Activated naive CD8-positive, alpha-beta T cell (primary cell): ENCODE results near the gene PRKAR2A.
"Not testable (repeated sequence)": the region's sequence is repeated elsewhere in the genome, so short reads cannot be mapped to it uniquely, and the experiment has no call there.

ENCODE experiments used
- H3K27ac Mint-ChIP-seq: one replicate; pipeline ENCODE4 v1.8.0; 2021; ENCODE audit warnings: mixed read lengths
- H3K27me3 Mint-ChIP-seq: one replicate; pipeline ENCODE4 v1.8.0; 2021; ENCODE audit warnings: mixed read lengths
- H3K36me3 Mint-ChIP-seq: one replicate; pipeline ENCODE4 v1.8.0; 2021; ENCODE audit warnings: mixed read lengths
- H3K4me1 Mint-ChIP-seq: one replicate; pipeline ENCODE4 v1.8.0; 2021; ENCODE audit warnings: low read depth, mixed read lengths
- H3K4me3 Mint-ChIP-seq: one replicate; pipeline ENCODE4 v1.8.0; 2021; ENCODE audit warnings: mild to moderate bottlenecking, mixed read lengths
- H3K9me3 Mint-ChIP-seq: one replicate; pipeline ENCODE4 v1.8.0; 2021; ENCODE audit warnings: low read depth, mixed read lengths

Gene PRKAR2A

DNA sequence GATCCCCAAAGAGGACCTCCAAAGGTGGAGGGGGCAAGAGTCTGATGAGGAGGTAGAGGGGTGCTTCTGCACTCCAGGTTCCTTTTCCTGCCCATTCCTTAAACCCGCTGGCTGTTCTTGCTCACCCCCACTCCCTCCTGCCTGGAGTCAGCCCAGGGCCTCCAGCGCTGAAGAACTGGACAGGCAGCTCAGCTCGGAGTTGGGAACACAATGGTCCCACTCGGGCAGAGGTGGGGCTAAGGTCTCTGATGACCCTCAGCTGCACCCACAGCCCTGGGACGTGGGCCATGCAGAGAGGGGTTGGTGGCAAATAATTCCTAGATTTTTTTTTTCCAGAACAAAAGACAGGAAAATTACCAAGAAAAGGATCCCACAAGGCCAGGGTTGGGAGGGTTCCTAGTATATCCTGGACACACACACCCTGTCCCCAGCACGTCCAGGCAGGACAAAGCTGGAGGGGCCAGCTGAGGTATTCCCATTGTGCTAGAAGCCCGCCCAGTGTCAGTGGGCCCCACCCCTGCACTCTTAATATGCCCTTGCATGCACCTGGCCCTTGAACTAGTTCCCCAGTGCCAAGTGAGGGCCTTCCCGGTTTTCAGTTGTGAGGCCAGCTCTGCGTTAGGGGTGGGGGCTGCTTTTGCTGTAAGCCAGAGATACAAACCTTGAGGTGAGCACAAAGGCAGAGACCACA lies 108.6 kb downstream of the PRKAR2A start:
- H3K9me3 Mint-ChIP-seq = no peaks in the 10 kb centered on the region
- H3K4me3 Mint-ChIP-seq = no peak overlapping the region
- no peaks in the 10 kb centered on the region for H3K4me1 Mint-ChIP-seq
- no peak overlapping the region for H3K27ac Mint-ChIP-seq
- no peaks in the 10 kb centered on the region for H3K36me3 Mint-ChIP-seq
- H3K27me3 Mint-ChIP-seq = no peaks in the 10 kb centered on the region

DNA sequence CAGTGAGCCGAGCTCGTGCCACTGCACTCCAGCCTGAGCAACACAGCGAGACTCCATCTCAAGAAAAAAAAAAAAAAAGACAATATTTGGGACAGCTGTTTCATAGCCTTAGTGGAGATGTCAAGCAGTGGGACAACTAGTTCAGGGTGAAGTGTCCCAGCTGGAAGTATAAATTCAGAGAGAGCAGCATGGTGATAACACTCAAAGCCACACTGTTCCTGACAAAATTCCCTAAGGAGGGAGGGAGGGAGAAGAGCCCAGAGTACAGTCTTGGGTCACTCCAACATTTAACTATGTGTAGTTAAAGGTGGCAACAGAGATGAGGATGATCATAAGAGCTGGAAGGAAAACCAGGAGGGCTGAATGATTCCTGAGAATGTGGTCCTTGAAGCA lies 109.5 kb downstream of the PRKAR2A start:
- Mint-ChIP-seq H3K9me3 (no peaks in the 10 kb centered on the region), H3K4me3 (no peak overlapping the region), H3K36me3 (no peaks in the 10 kb centered on the region), H3K27ac (no peak overlapping the region), H3K4me1 (no peaks in the 10 kb centered on the region), H3K27me3 (no peaks in the 10 kb centered on the region)

DNA sequence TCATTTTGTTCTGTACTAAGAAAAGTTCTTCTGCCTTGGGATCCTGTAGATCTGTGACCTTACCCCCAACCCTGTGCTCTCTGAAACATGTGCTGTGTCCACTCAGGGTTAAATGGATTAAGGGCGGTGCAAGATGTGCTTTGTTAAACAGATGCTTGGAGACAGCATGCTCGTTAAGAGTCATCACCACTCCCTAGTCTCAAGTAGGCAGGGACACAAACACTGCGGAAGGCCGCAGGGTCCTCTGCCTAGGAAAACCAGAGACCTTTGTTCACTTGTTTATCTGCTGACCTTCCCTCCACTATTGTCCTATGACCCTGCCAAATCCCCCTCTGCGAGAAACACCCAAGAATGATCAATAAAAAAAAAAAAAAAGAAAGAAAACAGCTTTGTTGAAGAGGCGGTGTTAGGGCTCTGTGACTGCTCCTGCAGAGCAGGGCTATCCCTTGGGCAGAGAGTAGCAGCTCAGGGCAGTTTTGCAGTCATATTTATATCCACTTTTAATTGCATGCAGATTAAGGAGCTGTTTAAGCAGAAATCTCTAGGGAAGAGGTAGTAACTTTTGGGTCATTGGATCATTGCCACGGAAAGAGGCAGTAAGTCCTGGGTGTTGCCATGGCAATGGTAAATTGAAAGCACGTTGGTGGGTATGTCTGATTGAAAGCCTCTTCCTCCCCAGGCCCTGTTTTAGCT lies 112.5 kb downstream of the PRKAR2A start:
- H3K4me1 Mint-ChIP-seq, H3K27ac Mint-ChIP-seq, H3K4me3 Mint-ChIP-seq, H3K27me3 Mint-ChIP-seq, H3K36me3 Mint-ChIP-seq, H3K9me3 Mint-ChIP-seq: not testable (repeated sequence)

DNA sequence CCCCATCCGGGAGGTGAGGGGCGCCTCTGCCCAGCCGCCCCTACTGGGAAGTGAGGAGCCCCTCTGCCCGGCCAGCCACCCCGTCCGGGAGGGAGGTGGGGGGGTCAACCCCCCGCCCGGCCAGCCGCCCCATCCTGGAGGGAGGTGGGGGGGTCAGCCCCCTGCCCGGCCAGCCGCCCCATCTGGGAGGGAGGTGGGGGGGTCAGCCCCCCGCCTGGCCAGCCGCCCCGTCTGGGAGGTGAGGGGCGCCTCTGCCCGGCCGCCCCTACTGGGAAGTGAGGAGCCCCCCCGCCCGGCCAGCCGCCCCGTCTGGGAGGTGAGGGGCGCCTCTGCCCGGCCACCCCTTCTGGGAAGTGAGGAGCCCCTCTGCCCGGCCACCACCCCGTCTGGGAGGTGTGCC lies 113.1 kb downstream of the PRKAR2A start:
- H3K9me3 Mint-ChIP-seq, H3K4me3 Mint-ChIP-seq, H3K27ac Mint-ChIP-seq, H3K27me3 Mint-ChIP-seq, H3K4me1 Mint-ChIP-seq, H3K36me3 Mint-ChIP-seq: not testable (repeated sequence)

DNA sequence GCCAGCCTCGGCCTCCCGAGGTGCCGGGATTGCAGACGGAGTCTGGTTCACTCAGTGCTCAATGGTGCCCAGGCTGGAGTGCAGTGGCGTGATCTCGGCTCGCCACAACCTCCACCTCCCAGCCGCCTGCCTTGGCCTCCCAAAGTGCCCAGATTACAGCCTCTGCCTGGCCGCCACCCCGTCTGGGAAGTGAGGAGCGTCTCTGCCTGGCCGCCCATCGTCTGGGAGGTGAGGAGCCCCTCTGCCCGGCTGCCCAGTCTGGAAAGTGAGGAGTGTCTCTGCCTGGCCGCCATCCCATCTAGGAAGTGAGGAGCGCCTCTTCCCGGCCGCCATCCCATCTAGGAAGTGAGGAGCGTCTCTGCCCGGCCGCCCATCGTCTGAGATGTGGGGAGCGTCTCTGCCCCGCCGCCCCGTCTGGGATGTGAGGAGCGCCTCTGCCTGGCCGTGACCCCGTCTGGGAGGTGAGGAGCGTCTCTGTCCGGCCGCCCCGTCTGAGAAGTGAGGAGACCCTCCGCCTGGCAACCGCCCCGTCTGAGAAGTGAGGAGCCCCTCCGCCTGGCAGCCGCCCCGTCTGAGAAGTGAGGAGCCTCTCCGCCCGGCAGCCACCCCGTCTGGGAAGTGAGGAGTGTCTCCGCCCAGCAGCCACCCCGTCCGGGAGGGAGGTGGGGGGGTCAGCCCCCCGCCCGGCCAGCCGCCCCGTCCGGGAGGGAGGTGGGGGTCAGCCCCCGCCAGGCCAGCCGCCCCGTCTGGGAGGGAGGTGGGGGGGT lies 113.7 kb downstream of the PRKAR2A start:
- H3K4me1 Mint-ChIP-seq, H3K9me3 Mint-ChIP-seq, H3K4me3 Mint-ChIP-seq, H3K27me3 Mint-ChIP-seq, H3K27ac Mint-ChIP-seq, H3K36me3 Mint-ChIP-seq: not testable (repeated sequence)

DNA sequence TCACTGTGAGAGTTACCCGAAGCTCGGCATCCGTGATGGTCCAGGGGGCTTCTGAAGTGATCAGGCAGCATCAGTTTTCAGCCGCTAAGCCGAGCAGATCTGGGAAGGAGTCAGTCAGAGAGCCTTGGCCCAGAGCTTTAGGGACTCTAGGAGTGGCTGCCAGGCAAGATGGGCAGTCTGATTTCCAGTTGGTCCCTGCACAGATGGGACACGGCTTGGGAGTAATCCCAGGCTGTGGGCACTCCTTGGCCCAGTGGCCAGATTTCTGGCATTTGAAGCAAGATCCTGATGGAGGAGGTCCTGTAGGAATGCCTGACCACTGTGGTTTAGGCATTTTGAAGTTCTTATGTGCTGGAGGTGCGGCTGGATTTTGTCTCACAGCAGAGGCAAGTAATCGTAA lies 120.2 kb downstream of the PRKAR2A start:
- H3K27me3 Mint-ChIP-seq = no peaks in the 10 kb centered on the region
- H3K36me3 Mint-ChIP-seq = no peaks in the 10 kb centered on the region
- no peak overlapping the region for H3K27ac Mint-ChIP-seq
- no peak overlapping the region for H3K4me3 Mint-ChIP-seq
- no peaks in the 10 kb centered on the region for H3K4me1 Mint-ChIP-seq
- no peaks in the 10 kb centered on the region for H3K9me3 Mint-ChIP-seq

DNA sequence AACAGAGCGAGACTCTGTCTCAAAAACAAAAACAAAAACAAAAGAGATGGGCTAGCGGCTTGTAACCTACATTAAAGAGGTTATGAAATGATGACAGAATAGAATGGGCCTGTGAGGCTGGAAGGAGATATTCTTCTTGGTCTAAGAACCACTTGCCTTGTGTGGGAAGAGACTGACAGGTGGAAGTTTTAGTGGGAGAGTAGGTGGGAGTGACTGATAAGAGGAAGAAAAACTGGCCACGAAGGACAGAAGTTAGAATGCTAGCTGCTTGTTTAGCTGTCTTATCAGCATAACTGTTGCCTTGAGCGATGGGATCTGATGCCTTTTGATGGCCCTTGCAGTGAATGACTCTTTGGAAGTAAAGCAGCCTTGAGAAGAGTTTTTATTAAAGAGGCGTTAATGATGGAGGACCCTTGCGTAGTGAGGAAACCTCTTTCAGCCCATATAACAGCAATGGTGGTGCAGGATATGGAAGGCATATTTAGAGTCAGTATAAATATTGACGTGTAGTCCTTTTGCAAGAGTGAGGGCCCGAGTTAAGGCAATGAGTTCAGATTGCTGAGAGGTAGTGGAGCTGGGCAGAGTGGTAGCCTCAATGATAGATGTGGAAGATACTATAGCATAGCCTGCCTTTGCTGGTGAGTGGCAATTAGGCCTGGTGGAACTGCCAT lies 122.4 kb downstream of the PRKAR2A start:
- H3K36me3 Mint-ChIP-seq, H3K4me1 Mint-ChIP-seq, H3K27me3 Mint-ChIP-seq, H3K9me3 Mint-ChIP-seq, H3K4me3 Mint-ChIP-seq, H3K27ac Mint-ChIP-seq: not testable (repeated sequence)

DNA sequence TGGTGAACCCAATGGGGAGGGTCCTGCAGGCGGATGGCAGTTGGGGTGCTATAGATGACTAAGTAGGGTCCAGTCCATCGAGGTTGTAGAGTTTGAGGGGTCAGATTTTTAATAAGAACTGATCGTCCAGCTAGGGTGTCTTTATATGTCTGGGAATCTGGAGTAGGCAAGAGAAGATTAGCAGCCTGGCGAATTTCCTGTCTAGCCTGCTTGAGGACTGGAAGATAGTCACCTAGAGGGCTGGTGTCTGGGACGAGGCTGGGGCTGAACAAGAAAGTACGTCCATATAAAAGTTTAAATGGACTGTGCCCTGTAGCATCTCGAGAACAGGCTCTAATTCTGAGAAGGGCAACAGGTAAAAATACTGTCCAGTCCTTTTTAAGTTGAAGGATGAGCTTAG lies 123.9 kb downstream of the PRKAR2A start:
- Mint-ChIP-seq H3K4me3 (no peak overlapping the region), H3K9me3 (no peaks in the 10 kb centered on the region), H3K4me1 (no peaks in the 10 kb centered on the region), H3K27ac (no peak overlapping the region), H3K36me3 (no peaks in the 10 kb centered on the region), H3K27me3 (no peaks in the 10 kb centered on the region)

DNA sequence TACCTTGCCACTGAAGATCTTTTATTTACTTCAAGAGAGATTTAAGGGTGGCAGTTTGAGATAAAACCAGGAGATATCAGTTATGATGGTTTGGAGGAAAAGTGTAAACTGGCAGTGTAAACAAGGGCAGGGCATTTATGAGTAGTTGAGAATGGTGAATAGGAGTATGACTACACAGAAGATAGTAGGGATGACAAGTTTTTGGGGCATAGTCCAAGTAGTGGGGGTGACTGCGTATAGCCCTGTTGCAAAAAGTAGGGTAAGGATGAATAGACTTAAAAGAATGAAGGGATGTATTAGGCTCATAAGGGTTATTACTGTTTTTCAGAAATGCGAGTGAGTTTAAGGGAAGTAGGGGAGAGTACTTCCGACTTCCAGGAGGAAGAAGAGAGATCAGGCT lies 124.4 kb downstream of the PRKAR2A start:
- H3K36me3 Mint-ChIP-seq, H3K9me3 Mint-ChIP-seq, H3K4me1 Mint-ChIP-seq, H3K27ac Mint-ChIP-seq, H3K27me3 Mint-ChIP-seq, H3K4me3 Mint-ChIP-seq: not testable (repeated sequence)

DNA sequence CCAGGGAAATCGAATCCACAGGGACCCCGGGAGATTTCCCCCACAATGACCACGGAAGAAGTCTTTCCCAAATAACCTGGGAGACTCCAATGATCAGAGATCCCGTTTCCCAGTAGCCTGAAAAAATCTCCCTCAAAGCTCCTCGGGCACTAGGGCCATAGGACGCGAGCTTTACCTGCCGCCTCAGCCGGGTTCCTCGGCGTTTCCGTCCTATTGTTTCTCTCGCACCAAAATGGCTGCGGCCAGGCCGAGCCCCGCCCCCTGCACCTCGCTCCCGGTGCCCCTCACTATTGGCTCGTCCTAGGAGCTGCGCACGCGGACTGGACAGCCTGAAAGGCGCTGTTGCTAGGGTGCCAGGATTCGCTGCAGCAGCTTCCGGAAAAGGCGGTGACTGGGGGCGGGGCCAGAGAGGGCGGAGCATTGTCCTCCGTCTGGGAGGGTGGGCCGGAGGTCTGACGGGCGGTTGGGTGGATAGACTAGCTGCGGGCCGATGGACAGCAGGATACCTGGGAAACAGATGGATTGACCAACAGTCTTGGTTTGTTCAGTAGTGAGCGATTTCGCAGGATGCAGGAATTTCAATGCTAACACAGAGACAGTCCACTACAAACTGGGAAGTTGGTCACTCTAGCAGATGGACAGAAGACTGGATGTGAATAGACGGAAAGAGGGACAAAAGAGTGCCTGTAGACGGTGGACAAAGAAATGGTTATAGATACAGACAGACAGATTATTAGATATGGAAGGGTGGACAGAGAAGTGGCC lies 130.5 kb downstream of the PRKAR2A start, which contains the start of gene IP6K2:
Gene IP6K2, minus strand, starts transcription at position 240 of the 765 bp plus-strand sequence. CDS start 21,930 bp downstream, outside the sequence.
- H3K4me3 Mint-ChIP-seq = peak within 1 kb of the TSS; percentile 98
- peak within 1 kb of the TSS; percentile 93 for H3K27ac Mint-ChIP-seq
- H3K36me3 Mint-ChIP-seq = peaks cover 2% of the 10 kb centered on the region
- H3K9me3 Mint-ChIP-seq = no peaks in the 10 kb centered on the region
- H3K4me1 Mint-ChIP-seq = peaks cover 36% of the 10 kb centered on the region
- H3K27me3 Mint-ChIP-seq = no peaks in the 10 kb centered on the region

DNA sequence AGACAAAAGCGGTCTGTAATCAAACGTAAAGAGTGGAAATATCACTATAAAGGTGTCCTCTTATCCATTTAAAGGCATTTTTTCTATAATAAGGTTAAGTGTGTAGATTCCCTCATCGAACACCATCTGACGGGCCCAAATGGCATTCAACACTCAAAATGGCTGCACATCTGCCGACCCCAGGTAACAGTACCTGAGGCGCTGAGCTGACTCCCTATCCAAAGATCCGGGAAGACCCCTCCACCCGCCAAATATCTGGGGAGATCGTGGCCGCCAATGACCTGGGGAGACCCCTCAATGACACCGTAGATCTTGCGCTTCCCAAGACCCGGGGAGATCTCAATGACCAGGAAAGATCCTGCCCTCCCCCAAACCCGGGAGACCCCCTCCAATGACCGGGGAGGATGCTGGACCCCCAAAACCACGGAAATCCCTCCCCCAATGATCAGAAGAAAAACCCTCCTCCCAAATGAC lies 131.1 kb downstream of the PRKAR2A start:
- H3K9me3 Mint-ChIP-seq = no peaks in the 10 kb centered on the region
- H3K27me3 Mint-ChIP-seq = no peaks in the 10 kb centered on the region
- H3K27ac Mint-ChIP-seq = peak overlapping the region; percentile 93
- H3K36me3 Mint-ChIP-seq = peaks cover 2% of the 10 kb centered on the region
- H3K4me1 Mint-ChIP-seq = peaks cover 40% of the 10 kb centered on the region
- H3K4me3 Mint-ChIP-seq = peak overlapping the region; percentile 98

DNA sequence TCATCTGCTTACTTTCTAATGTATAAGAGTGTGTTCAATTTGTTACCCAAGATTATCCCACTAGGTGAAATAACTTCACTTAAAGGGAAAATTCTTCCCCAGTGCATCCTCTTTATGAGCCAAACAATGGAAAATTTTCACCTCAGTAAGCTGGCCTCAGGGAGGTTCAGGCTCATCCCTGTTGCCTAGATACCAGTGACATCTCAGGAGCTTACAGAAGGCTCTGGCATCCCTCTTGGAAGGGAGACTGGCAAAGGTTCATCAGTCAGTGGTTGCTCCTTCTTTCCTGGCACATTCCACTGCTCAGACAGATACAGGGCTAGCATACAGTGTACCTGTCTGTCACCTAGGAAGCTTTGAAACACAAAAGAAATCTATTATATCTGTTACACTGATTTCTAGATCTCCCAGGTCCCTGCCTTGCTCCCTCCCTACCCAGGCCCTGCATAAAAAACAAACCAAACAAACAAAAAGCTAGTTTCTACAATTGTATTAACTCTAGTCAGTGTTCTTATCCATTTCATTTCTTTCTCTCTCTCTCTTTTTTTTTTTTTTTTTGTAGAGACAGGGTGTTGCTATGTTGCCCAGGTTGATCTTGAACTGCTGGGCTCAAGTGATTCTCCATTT lies 132.4 kb downstream of the PRKAR2A start:
- H3K4me3 Mint-ChIP-seq = peak overlapping the region; percentile 98
- H3K9me3 Mint-ChIP-seq = no peaks in the 10 kb centered on the region
- peaks cover 50% of the 10 kb centered on the region for H3K4me1 Mint-ChIP-seq
- no peaks in the 10 kb centered on the region for H3K27me3 Mint-ChIP-seq
- H3K36me3 Mint-ChIP-seq = peaks cover 2% of the 10 kb centered on the region
- H3K27ac Mint-ChIP-seq = peak overlapping the region; percentile 66

DNA sequence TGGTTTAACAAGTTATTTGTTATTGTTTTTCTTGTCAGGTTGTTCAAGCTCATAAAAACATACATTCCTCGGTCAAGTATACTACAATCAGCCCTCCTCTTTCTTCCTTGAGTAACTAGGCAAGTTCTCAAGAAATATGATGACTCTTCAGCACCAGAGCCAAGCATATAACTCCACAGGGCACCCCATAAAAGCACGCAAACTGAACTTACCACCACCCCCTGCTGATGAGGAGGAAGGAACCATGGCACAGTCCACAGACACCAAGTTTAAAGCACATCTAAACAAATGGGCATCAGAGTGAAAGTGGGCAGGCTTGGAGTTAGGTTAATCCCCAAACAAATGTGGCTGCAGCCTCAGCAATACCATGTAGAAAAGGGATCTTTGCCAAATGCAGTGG lies 135.9 kb downstream of the PRKAR2A start:
- Mint-ChIP-seq H3K36me3 (peaks cover 2% of the 10 kb centered on the region), H3K4me1 (peaks cover 67% of the 10 kb centered on the region), H3K9me3 (no peaks in the 10 kb centered on the region), H3K4me3 (peak overlapping the region; percentile 30), H3K27me3 (no peaks in the 10 kb centered on the region), H3K27ac (peak overlapping the region; percentile 64)

DNA sequence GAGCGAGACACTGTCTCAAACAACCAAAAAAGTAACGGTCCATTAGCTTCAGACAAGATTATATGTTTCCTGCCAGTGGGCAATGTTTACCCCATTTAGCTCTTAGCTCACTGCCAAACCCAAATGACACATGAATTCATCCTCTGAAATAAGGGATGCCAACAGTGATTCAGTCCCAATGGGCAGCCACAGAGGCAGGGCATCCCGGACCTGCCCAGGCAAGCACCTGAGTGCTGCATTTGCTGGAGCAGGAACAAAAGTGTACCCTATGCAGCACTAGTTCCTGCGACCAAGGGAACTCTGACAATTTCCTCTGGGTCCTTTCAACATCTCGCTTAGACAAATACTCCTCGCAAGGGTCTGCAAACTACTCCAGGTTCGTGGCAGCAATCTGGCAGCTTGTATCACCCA lies 138.6 kb downstream of the PRKAR2A start:
- peaks cover 54% of the 10 kb centered on the region for H3K4me1 Mint-ChIP-seq
- H3K4me3 Mint-ChIP-seq = peak overlapping the region; percentile 46
- H3K9me3 Mint-ChIP-seq = no peaks in the 10 kb centered on the region
- H3K27ac Mint-ChIP-seq = peak overlapping the region; percentile 72
- H3K27me3 Mint-ChIP-seq = no peaks in the 10 kb centered on the region
- H3K36me3 Mint-ChIP-seq = peaks cover 3% of the 10 kb centered on the region
